PC-9 (cell line): ENCODE data around the gene SPSB3. TPM values are rescaled to one million over a fixed set of nuclear protein-coding genes. Genes with fewer than 3 reads are reported as not detected.
"Not testable (repeated sequence)": the region's sequence is repeated elsewhere in the genome, so short reads cannot be mapped to it uniquely, and the experiment has no call there.

Source experiments
- BruUV-seq: library from RNA; stranded (reverse); fragments of 400-500 nt; replicated peaks from 2 replicates; lab custom pipeline; 2021; lab: Mats Ljungman, UMichigan
- CTCF ChIA-PET: fragments of 300-600 bp; sonication (Branson Sonifier 250); formaldehyde crosslinking; loops from one replicate; lab custom pipeline; 2022; ENCODE audit warnings: antibody characterized with exemption; lab: Charles Lee
- POLR2A ChIA-PET: fragments of 300-600 bp; sonication (Branson Sonifier 250); formaldehyde crosslinking; loops from one replicate; lab custom pipeline; 2022; ENCODE audit warnings: antibody characterized with exemption; ENCODE audit not compliant: unreplicated experiment; lab: Charles Lee
- DNase-seq, 2 experiments: peaks; one replicate each; pipeline versions ENCODE4 v3.0.0 to v3.0.0-alpha.2; 2015 to 2022; ENCODE audit warnings: mixed read lengths in 1 of 2
- H2AFZ ChIP-seq: fragments of 200-600 bp; sonication (generic); 2 replicates; pipeline ENCODE4 v1.8.1; 2017; ENCODE audit warnings: antibody characterized with exemption
- H3F3A ChIP-seq: fragments of 200-600 bp; sonication (generic); 2 replicates; pipeline ENCODE4 v1.8.1; 2017; ENCODE audit warnings: antibody characterized with exemption, mild to moderate bottlenecking, low read depth; ENCODE audit not compliant: insufficient read depth
- H3K27ac ChIP-seq: fragments of 200-600 bp; sonication (generic); 2 replicates; pipeline ENCODE4 v1.6.1; 2016; ENCODE audit warnings: mixed run types
- H3K27me3 ChIP-seq: fragments of 200-600 bp; sonication (generic); 2 replicates; pipeline ENCODE4 v1.6.1; 2016; ENCODE audit warnings: low read depth, mixed run types; ENCODE audit not compliant: insufficient read depth
- H3K36me3 ChIP-seq: fragments of 200-600 bp; sonication (generic); 2 replicates; pipeline ENCODE4 v1.6.1; 2016; ENCODE audit warnings: low read depth, mixed run types
- H3K4me1 ChIP-seq: fragments of 200-600 bp; sonication (generic); replicated peaks from 2 replicates; pipeline ENCODE4 v1.6.1; 2016; ENCODE audit warnings: mixed run types; ENCODE audit not compliant: insufficient read depth
- H3K4me2 ChIP-seq: fragments of 200-600 bp; sonication (generic); 2 replicates; pipeline ENCODE4 v1.6.1; 2017; ENCODE audit warnings: mixed run types
- H3K4me3 ChIP-seq: fragments of 200-600 bp; sonication (generic); 2 replicates; pipeline ENCODE4 v1.6.1; 2016; ENCODE audit warnings: mixed run types
- H3K79me2 ChIP-seq: fragments of 200-600 bp; sonication (generic); 2 replicates; pipeline ENCODE4 v1.6.1; 2017; ENCODE audit warnings: low read depth, mixed run types
- H3K9me2 ChIP-seq: fragments of 200-600 bp; sonication (generic); 2 replicates; pipeline ENCODE4 v1.8.1; 2017; ENCODE audit warnings: mild to moderate bottlenecking; ENCODE audit not compliant: insufficient read depth
- H3K9me3 ChIP-seq: fragments of 200-600 bp; sonication (generic); 2 replicates; pipeline ENCODE4 v1.8.1; 2016; ENCODE audit warnings: low read depth; ENCODE audit not compliant: insufficient read depth
- H4K20me1 ChIP-seq: fragments of 200-600 bp; sonication (generic); 2 replicates; pipeline ENCODE4 v1.8.1; 2017; ENCODE audit not compliant: insufficient read depth
- CTCF ChIP-seq: fragments of 200-600 bp; sonication (generic); conservative IDR thresholded peaks from 2 replicates; pipeline ENCODE4 v1.6.1; 2017; ENCODE audit warnings: mixed run types, antibody characterized with exemption, mild to moderate bottlenecking, moderate library complexity
- EZH2 ChIP-seq: fragments of 200-600 bp; sonication (generic); IDR thresholded peaks from 2 replicates; pipeline ENCODE4 v1.8.0; 2017; ENCODE audit warnings: antibody characterized with exemption, low read depth
- intact Hi-C: fragments of 100-400 bp; cut with micrococcal nuclease; formaldehyde crosslinking; loops from one replicate; pipeline ENCODE4 v1.10.0; 2022; ENCODE audit not compliant: unreplicated experiment
- total RNA-seq: library from RNA; stranded (reverse); gene quantifications from 2 replicates; pipeline ENCODE4 v1.2.3, GENCODE V29; 2021

Gene SPSB3
- total RNA-seq, 1 experiment from 2014 or later, result 58.2 TPM

GRCh38 chr16:1800701-1801100, 18.3 kb upstream of the SPSB3 start:
- Histone ChIP-seq H3K9me2 (no peaks in the 10 kb centered on the region), H2AFZ (no peak overlapping the region), H3K4me3 (no peak overlapping the region), H3K36me3 (no peaks in the 10 kb centered on the region), H3K4me1 (no peaks in the 10 kb centered on the region), H3K9me3 (peaks cover 5% of the 10 kb centered on the region; the same call in 1 of the 2 replicates), H3F3A (no peaks in the 10 kb centered on the region; the same call in 1 of the 2 replicates), H3K27ac (no peak overlapping the region), H3K79me2 (no peaks in the 10 kb centered on the region), H3K27me3 (no peaks in the 10 kb centered on the region), H3K4me2 (no peak overlapping the region), H4K20me1 (no peaks in the 10 kb centered on the region)
- TF ChIP-seq EZH2 (no peak), CTCF (no peak)
- ChIA-PET POLR2A (no interaction called here), CTCF (no interaction called here)
- no TSS peak for BruUV-seq
- intact Hi-C loops, result no loop called here
- no peak for DNase-seq

DNA sequence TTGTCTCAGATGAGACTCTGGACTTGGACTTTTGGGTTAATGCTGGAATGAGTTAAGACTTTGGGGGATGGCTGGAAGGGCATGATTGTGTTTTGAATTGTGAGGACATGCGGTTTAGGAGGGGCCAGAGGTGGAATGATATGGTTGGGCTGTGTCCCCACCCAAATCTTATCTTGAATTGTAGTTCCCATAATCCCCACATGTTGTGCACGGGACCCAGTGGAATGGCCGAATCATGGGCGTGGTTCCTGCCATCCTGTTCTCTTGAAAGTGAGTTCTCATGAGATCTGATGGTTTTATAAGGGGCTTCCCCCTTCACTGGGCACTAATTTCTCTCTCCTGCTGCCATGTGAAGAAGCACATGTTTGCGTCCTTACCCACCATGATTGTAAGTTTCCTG, 16.9 kb upstream of the SPSB3 start:
- BruUV-seq, POLR2A ChIA-PET: not testable (repeated sequence)

DNA sequence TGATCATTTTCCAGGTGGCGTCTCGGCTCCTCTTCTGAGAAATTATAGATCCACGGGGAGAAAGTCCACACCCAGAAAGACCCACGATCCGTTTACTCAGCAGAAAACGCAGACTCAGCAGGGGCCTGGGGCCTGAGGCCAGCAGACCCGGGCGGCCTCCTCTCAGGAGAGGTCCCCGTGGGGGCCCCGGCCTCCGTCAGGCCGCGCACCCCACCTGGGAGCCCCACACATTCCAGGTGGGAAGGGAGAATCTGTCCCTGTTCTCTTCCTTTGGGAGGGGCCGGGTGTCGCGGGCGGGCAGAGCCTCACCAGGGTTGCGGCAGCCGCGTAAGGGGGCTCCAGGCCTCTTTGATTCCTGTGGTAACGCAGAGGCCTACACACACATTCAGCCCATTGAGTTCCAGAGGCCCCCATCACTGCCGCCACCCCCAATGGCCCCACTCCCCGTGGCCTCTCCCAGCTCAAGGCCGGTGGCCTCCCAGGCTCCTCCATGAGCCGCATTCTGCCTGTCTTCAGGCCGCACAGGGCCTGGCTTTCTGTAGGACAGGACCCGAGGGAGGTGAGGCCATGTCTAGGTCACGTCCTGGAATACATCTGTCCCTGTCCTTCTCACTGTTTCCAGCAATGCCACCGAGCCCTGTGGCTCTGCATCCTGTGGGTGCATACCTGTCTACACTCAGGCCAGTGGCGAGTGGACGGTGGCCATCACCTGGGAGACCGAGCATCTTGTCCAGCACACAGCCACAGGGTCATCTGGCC, 12.7 kb upstream of the SPSB3 start:
- H3K4me1 ChIP-seq, result no peaks in the 10 kb centered on the region
- H3K36me3 ChIP-seq, result no peaks in the 10 kb centered on the region
- no peak overlapping the region for H3K4me3 ChIP-seq
- H3K27me3 ChIP-seq, result no peaks in the 10 kb centered on the region
- H3K27ac ChIP-seq, result no peak overlapping the region
- no peaks in the 10 kb centered on the region for H3K9me2 ChIP-seq
- H4K20me1 ChIP-seq, result no peaks in the 10 kb centered on the region
- H3F3A ChIP-seq, result no peaks in the 10 kb centered on the region
- no peaks in the 10 kb centered on the region for H3K79me2 ChIP-seq
- no peak overlapping the region for H2AFZ ChIP-seq
- no peak overlapping the region for H3K4me2 ChIP-seq
- ChIA-PET POLR2A (no interaction called here), CTCF (no interaction called here)
- TF ChIP-seq EZH2, result no peak
- no peak for TF ChIP-seq CTCF
- no TSS peak for BruUV-seq
- intact Hi-C loops, result no loop called here
- DNase-seq, result no peak
- peaks cover 5% of the 10 kb centered on the region; the same call in 1 of the 2 replicates for H3K9me3 ChIP-seq

More for the DNA sequence above, 16.9 kb upstream of the SPSB3 start:
- H3K4me1 ChIP-seq, H3K9me2 ChIP-seq, DNase-seq, H3K4me3 ChIP-seq, H3K9me3 ChIP-seq, intact Hi-C loops, H3K4me2 ChIP-seq, H3F3A ChIP-seq, H3K79me2 ChIP-seq, H4K20me1 ChIP-seq, H3K36me3 ChIP-seq, H3K27me3 ChIP-seq, H2AFZ ChIP-seq, H3K27ac ChIP-seq: not testable (repeated sequence)
- CTCF ChIA-PET, result interaction anchor here (0.6 kb wide), 1 partner anchor 13 kb away, joined by 9 read pairs; no protein-coding TSS in a partner anchor
